HK-2 (cell line): ENCODE results near the gene PSMB7.

Source experiments
- DNase-seq: peaks from one replicate; pipeline ENCODE4 v3.0.0-alpha.2; 2018; ENCODE audit not compliant: unreplicated experiment

PSMB7 gene

GRCh38 chr9:124384210-124384609, 31.0 kb downstream of the PSMB7 start:
- no peak for DNase-seq

DNA sequence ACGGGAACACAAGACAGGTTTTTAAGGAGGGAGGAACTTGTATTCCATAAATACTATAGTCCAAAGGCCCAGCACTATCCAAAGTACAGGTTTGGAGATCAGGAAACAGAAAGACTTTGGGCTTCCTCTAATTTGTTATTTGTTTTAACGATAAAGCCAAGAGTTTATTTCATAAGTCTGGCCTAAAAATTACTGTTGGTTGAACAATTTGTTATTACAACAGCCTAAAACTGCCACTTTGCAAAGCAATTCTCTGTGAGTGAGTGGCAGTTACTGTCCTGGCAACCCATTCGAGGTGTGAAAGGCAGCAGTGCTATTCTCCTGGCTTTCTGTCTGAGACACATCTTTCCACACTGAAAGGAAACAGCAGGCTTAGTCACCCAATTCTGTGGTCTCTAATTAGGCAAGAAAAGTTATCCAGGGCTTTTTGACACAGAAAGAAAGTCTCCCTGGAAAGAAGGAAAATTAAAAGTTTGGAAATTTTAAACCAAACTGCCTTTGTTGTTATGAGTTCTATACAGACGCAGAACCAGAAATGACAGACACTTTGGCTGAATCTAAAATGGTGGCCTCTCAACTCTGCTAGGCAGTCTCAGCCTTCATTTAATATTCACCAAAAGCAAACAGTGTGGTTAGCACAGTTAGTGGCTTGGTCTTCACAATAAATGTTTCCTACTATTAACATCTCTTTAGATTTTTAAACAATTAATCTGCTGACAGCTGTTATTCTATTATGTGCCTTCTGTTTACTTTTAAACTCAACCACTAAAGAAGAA, 33.9 kb downstream of the PSMB7 start:
- DNase-seq: no peak

GRCh38 chr9:124377551-124378406, 37.5 kb downstream of the PSMB7 start:
- no peak for DNase-seq

- no peak for DNase-seq
These were observed 38.9 kb downstream of the PSMB7 start for GRCh38 chr9:124376329-124376728.

DNA sequence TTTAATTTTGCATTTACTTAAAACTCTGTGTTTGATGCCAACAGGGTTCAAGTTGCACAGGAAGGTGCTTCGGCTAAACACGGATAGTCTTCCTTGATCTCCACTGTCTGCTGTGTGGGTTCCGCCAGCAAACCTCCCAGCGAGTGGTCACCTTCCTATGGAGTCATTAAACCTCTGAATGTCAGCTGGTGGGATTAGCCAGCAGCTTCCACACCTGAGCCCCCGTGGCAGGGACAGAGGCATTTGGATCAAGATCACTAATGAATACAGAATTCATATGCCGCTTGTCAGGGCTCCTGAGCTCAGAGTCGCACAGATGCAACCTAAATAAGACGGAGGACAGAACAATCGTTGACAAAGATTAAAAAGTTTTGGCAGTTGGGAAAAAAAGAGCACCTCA, 39.5 kb downstream of the PSMB7 start:
- no peak for DNase-seq

GRCh38 chr9:124373851-124374250, 41.4 kb downstream of the PSMB7 start:
- DNase-seq: no peak

GRCh38 chr9:124373386-124373785, 41.9 kb downstream of the PSMB7 start:
- no peak for DNase-seq

DNA sequence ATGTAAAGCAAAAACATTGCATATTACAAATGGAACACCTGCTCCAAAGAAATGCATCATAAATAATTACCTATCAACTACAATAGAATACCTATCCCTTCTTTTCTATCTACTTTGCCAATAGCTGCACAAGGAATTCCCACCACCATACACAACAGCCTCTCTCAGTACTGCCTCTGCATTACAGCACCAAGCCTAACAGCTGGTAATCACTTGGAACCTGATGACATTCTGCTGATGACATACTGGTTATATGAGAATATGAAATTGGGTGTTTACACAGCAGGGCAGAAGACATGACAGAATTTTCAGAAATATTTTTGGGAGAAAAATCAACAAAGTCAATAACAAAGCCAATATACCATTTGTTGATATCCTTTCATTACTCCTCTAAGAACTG, 43.2 kb downstream of the PSMB7 start:
- no peak for DNase-seq

DNA sequence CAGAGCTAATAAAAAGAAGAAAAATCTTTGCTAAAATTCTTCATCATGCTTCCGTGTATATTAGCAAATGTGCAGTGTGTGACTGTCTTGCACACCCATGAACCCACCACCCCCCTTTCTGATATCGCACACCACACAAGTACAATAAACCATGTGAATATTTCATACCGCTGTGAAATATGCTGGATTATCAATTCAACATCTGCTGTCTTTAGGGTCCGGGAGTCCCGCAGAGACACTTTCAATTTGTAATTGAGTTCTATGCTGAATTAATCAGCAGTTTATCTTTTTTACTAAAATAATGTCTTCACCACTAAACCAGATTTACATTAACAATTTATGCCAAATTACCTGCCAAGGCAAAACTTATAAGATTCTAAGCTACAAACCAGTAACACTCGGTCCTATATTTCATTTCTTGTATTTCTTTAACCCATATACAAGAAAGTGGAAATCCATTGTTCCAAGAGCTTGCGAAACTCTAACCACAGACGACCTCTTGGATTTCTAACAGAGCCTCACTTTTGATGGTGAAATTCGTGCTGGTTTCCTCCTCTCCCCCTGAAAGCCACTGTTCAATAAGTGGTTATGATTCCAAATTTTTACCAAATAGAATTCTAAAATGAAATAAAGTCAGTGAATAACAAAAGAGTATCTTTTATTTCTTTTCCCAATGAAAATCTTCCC, 44.2 kb downstream of the PSMB7 start:
- no peak for DNase-seq

- DNase-seq: no peak
These were observed 45.9 kb downstream of the PSMB7 start for GRCh38 chr9:124369231-124369797.

GRCh38 chr9:124368692-124369091, 46.5 kb downstream of the PSMB7 start:
- DNase-seq: no peak

- DNase-seq: no peak
These were observed 48.6 kb downstream of the PSMB7 start for GRCh38 chr9:124366476-124367220.

DNA sequence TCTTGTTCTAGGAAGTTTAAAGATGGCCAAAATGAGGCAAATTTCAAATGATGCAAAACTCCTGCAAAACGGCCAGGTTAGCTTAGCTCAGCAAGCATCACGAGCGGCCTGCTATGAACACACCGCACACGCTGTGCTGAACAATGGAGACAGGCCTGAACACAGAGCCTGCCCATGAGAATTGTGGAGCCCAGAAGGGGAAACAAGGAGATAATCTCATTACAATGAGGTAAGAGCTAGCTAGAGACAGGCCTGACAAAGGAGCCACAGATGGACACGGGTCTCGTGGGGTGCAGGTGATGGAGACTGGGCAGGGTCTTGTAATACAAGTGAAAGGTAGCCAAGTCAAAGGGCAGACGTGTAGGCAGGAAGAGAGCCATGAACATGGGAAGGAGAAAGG, 50.2 kb downstream of the PSMB7 start:
- no peak for DNase-seq

DNA sequence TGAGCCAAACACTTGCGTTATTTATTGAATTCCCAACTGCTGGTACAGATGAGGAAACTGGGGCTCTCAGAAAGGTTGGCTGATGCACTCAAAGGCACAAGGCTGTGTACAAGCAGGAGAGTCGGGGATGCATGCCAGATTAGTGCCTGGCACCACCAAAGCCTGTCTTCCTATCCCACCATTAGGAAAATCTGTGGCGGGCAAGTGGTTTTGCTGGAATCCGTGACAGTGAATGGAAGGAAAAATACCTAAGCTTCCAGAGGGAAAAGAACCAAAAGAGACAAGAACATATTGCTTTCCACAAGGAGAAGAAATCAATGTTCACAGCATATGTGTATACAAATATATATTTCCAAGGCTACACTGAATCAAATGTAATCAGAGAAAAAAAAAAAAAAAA, 51.1 kb downstream of the PSMB7 start:
- no peak for DNase-seq

DNA sequence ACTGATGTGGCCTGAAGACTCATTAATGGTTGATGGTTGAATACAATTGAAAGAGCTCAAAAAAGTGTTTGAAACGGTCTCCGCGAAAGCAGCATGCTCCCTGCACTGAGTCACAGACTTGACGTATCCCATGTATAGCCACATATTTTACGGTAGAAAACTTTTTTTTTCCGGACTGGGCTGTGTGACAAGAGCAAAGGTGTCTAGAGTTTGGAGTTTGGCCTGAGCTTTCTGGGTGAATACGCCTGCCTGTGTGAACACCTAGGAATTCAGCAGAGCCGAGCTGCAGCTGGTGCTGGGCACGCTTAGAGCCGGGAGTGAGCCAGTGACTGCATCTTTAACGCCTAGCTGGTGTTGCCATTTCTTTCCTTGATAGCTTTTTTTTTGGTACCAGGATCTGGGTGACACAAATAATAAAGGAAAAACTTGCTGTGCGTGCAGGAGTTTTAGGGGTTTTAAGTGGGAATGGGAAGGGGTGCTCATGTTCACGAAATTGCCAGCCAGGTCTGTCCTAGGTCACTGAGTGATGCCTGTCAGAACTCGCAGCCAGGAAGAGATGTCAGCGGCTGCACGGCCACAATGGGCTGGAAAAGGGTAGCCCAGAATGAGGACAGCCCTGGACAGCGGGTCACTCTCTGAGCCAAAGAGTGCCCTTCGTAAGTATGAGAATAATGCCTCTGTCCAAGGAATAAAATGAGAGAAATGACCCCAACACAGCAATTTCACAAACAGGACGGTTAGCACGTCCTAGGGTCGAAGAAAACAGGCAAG, 51.7 kb downstream of the PSMB7 start:
- no peak for DNase-seq

GRCh38 chr9:124361128-124361527, 54.1 kb downstream of the PSMB7 start:
- no peak for DNase-seq

- no peak for DNase-seq
These were observed 55.2 kb downstream of the PSMB7 start for GRCh38 chr9:124359855-124360678.

GRCh38 chr9:124359426-124359825, 55.8 kb downstream of the PSMB7 start:
- DNase-seq: no peak

GRCh38 chr9:124358631-124359030, 56.6 kb downstream of the PSMB7 start:
- DNase-seq: no peak
